ENCODE results near the gene TSPAN11. TPM values are rescaled to one million over a fixed set of nuclear protein-coding genes. Genes with fewer than 3 reads are reported as not detected.

The TSPAN11 gene
- total RNA-seq, 1 experiment from 2014 or later, result not detected

GRCh38 chr12:31035226-31035625, 108.7 kb downstream of the TSPAN11 start:
- H3K4me3 ChIP-seq (ENCODE audit: low read depth, low read length), result no peak overlapping the region
- BruUV-seq (replicated peaks), result no TSS peak
- POLR2A ChIA-PET, result no interaction called here
- no peaks in the 10 kb centered on the region for H3K4me1 Mint-ChIP-seq (ENCODE audit: low read depth, unreplicated experiment)
- no peak overlapping the region for H3K4me3 Mint-ChIP-seq (ENCODE audit: unreplicated experiment)
- no peaks in the 10 kb centered on the region for H3K36me3 ChIP-seq (ENCODE audit: control insufficient read depth, insufficient read depth, low read length)
- H3K27ac Mint-ChIP-seq (ENCODE audit: unreplicated experiment), result no peak overlapping the region
- TF ChIP-seq CTCF (IDR thresholded peaks at IDR 0.05; ENCODE audit: insufficient read depth in 1 of 2, low read depth in 1 of 2, low read length in 1 of 2, severe bottlenecking in 1 of 2, unreplicated experiment in 1 of 2), result no peak
- CTCF ChIA-PET, result no interaction called here
- H3K27me3 ChIP-seq (replicated peaks; ENCODE audit: control insufficient read depth, insufficient read depth, low read length), result no peaks in the 10 kb centered on the region; the same call in 1 of the 2 replicates
- H3K27me3 Mint-ChIP-seq (ENCODE audit: insufficient read depth, unreplicated experiment), result peaks cover 7% of the 10 kb centered on the region
- intact Hi-C loops (cut with micrococcal nuclease; ENCODE audit: unreplicated experiment), result no loop called here
- H3K36me3 Mint-ChIP-seq (ENCODE audit: insufficient read depth, unreplicated experiment), result no peaks in the 10 kb centered on the region
- no peak for DNase-seq
- H3K9me3 Mint-ChIP-seq (ENCODE audit: unreplicated experiment), result no peaks in the 10 kb centered on the region
- no peaks in the 10 kb centered on the region for H3K9me3 ChIP-seq
- H3K4me1 ChIP-seq, result no peaks in the 10 kb centered on the region

- H3K4me1 Mint-ChIP-seq (ENCODE audit: low read depth, unreplicated experiment), result no peaks in the 10 kb centered on the region
- no peak overlapping the region for H3K27ac Mint-ChIP-seq (ENCODE audit: unreplicated experiment)
- CTCF ChIA-PET, result no interaction called here
- H3K36me3 ChIP-seq (ENCODE audit: control insufficient read depth, insufficient read depth, low read length), result no peaks in the 10 kb centered on the region
- H3K9me3 Mint-ChIP-seq (ENCODE audit: unreplicated experiment), result no peaks in the 10 kb centered on the region
- no peaks in the 10 kb centered on the region for H3K9me3 ChIP-seq
- H3K36me3 Mint-ChIP-seq (ENCODE audit: insufficient read depth, unreplicated experiment), result no peaks in the 10 kb centered on the region
- no peaks in the 10 kb centered on the region for H3K4me1 ChIP-seq
- no peak for TF ChIP-seq CTCF (IDR thresholded peaks at IDR 0.05; ENCODE audit: insufficient read depth in 1 of 2, low read depth in 1 of 2, low read length in 1 of 2, severe bottlenecking in 1 of 2, unreplicated experiment in 1 of 2)
- H3K27me3 ChIP-seq (replicated peaks; ENCODE audit: control insufficient read depth, insufficient read depth, low read length), result no peaks in the 10 kb centered on the region; the same call in 1 of the 2 replicates
- DNase-seq, result no peak
- no peak overlapping the region for H3K4me3 ChIP-seq (ENCODE audit: low read depth, low read length)
- peaks cover 7% of the 10 kb centered on the region for H3K27me3 Mint-ChIP-seq (ENCODE audit: insufficient read depth, unreplicated experiment)
- H3K4me3 Mint-ChIP-seq (ENCODE audit: unreplicated experiment), result no peak overlapping the region
- intact Hi-C loops (cut with micrococcal nuclease; ENCODE audit: unreplicated experiment), result no loop called here
- BruUV-seq (replicated peaks), result no TSS peak
- POLR2A ChIA-PET, result no interaction called here
Measured at GRCh38 chr12:31035967-31036665, 109.6 kb downstream of the TSPAN11 start.

- Mint-ChIP-seq H3K4me1 (ENCODE audit: low read depth, unreplicated experiment) (no peaks in the 10 kb centered on the region), H3K9me3 (ENCODE audit: unreplicated experiment) (no peaks in the 10 kb centered on the region), H3K4me3 (ENCODE audit: unreplicated experiment) (no peak overlapping the region), H3K27me3 (ENCODE audit: insufficient read depth, unreplicated experiment) (peaks cover 7% of the 10 kb centered on the region), H3K27ac (ENCODE audit: unreplicated experiment) (no peak overlapping the region), H3K36me3 (ENCODE audit: insufficient read depth, unreplicated experiment) (no peaks in the 10 kb centered on the region)
- Histone ChIP-seq H3K4me3 (ENCODE audit: low read depth, low read length) (no peak overlapping the region), H3K9me3 (no peaks in the 10 kb centered on the region), H3K27me3 (replicated peaks; ENCODE audit: control insufficient read depth, insufficient read depth, low read length) (no peaks in the 10 kb centered on the region), H3K36me3 (ENCODE audit: control insufficient read depth, insufficient read depth, low read length) (no peaks in the 10 kb centered on the region), H3K4me1 (no peaks in the 10 kb centered on the region)
- TF ChIP-seq CTCF (IDR thresholded peaks at IDR 0.05; ENCODE audit: insufficient read depth in 1 of 2, low read depth in 1 of 2, low read length in 1 of 2, severe bottlenecking in 1 of 2, unreplicated experiment in 1 of 2), result no peak
- ChIA-PET CTCF (interaction anchor here (1.1 kb wide), 1 partner anchor 14 kb away, joined by 4 read pairs; no protein-coding TSS in a partner anchor), POLR2A (no interaction called here)
- intact Hi-C loops (cut with micrococcal nuclease; ENCODE audit: unreplicated experiment), result no loop called here
- DNase-seq, result no peak
- BruUV-seq (replicated peaks), result no TSS peak
Measured at GRCh38 chr12:31037028-31037427, 110.5 kb downstream of the TSPAN11 start.
